Sigmoid colon (tissue), 4 donors: ENCODE data around the gene DACT2.

ENCODE experiments used
- POLR2AphosphoS5 ChIP-seq, 4 donors: sonication (generic); formaldehyde crosslinking; IDR thresholded peaks; one replicate each; pipeline ENCODE4 v1.6.1; 2017; ENCODE audit warnings: antibody characterized with exemption in 4 of 4
- TF ChIP-seq, protein P1 (sequence below), 4 experiments: fragments of 450-650 bp in 3 of 4; fragments of 200-600 bp in 1 of 4; IDR thresholded peaks; one replicate each; pipeline ENCODE4 v1.5.1; 2016 to 2019; ENCODE audit warnings: antibody characterized with exemption in 4 of 4, mild to moderate bottlenecking in 3 of 4, moderate library complexity in 2 of 4

DNA sequence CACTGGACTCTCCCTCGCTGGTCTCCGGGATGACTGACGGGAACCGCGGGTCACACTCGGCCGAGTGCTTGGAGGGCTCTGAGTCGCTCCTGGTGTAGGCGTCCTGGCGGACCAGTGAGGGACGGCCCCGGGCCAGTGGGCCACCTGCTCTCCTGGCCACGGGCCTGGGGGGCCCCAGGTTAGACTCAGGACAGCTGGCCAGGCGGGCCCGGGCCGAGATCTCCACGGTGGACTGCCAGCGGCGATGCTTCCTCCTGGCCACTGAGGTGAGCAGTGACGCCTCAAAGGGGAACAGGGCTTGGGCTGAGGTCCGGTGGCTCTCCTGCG, 11.9 kb downstream of the DACT2 start:
- TF ChIP-seq, protein P1, sequence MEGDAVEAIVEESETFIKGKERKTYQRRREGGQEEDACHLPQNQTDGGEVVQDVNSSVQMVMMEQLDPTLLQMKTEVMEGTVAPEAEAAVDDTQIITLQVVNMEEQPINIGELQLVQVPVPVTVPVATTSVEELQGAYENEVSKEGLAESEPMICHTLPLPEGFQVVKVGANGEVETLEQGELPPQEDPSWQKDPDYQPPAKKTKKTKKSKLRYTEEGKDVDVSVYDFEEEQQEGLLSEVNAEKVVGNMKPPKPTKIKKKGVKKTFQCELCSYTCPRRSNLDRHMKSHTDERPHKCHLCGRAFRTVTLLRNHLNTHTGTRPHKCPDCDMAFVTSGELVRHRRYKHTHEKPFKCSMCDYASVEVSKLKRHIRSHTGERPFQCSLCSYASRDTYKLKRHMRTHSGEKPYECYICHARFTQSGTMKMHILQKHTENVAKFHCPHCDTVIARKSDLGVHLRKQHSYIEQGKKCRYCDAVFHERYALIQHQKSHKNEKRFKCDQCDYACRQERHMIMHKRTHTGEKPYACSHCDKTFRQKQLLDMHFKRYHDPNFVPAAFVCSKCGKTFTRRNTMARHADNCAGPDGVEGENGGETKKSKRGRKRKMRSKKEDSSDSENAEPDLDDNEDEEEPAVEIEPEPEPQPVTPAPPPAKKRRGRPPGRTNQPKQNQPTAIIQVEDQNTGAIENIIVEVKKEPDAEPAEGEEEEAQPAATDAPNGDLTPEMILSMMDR (IDR thresholded peaks at IDR 0.05), result no peak
- no peak for TF ChIP-seq POLR2AphosphoS5 (IDR thresholded peaks at IDR 0.05)
